Panc1 (cell line): ENCODE measurements around the gene CHP1. TPM values are rescaled to one million over a fixed set of nuclear protein-coding genes. Genes with fewer than 3 reads are reported as not detected.

Experiments
- ATAC-seq: fragments of 200-7000 bp; cut with Tn5 transposase; 2 replicates; pipeline ENCODE4 v1.9.1; 2020; ENCODE audit warnings: mild to moderate bottlenecking, moderate library complexity
- BruUV-seq: library from RNA; stranded (reverse); fragments of 400-500 nt; replicated peaks from 2 replicates; lab custom pipeline; 2021; lab: Mats Ljungman, UMichigan
- CTCF ChIA-PET: fragments of 300-600 bp; sonication (Branson Sonifier 250); formaldehyde crosslinking; loops from one replicate; lab custom pipeline; 2022; ENCODE audit warnings: antibody characterized with exemption; lab: Charles Lee
- POLR2A ChIA-PET: fragments of 300-600 bp; sonication (Branson Sonifier 250); formaldehyde crosslinking; loops from one replicate; lab custom pipeline; 2022; ENCODE audit warnings: antibody characterized with exemption; lab: Charles Lee
- DNase-seq: peaks from one replicate; pipeline ENCODE4 v3.0.0-alpha.2; 2010; ENCODE audit warnings: low read depth, low spot score
- H3K27ac ChIP-seq: 2 replicates; pipeline ENCODE4 v1.5.1; 2011; ENCODE audit warnings: mild to moderate bottlenecking, low read length, inconsistent platforms
- H3K27me3 ChIP-seq: fragments of 200-500 bp; sonication (Bioruptor generic); 2 replicates; pipeline ENCODE4 v1.6.0; 2014; ENCODE audit warnings: low read length, inconsistent platforms; ENCODE audit not compliant: control insufficient read depth, insufficient read depth
- H3K36me3 ChIP-seq: fragments of 200-500 bp; sonication (Bioruptor generic); 2 replicates; pipeline ENCODE4 v1.5.1; 2014; ENCODE audit warnings: inconsistent platforms, mild to moderate bottlenecking, low read length, moderate library complexity; ENCODE audit not compliant: control insufficient read depth, insufficient read depth
- H3K4me1 ChIP-seq: 2 replicates; pipeline ENCODE4 v1.5.1; 2011; ENCODE audit warnings: inconsistent platforms, mild to moderate bottlenecking, low read length, moderate library complexity; ENCODE audit not compliant: control insufficient read depth, insufficient read depth
- H3K4me3 ChIP-seq, 2 experiments: 2 replicates each; pipeline ENCODE4 v1.5.1; 2011 to 2012; ENCODE audit warnings: low read depth in 2 of 2, low read length in 2 of 2, mild to moderate bottlenecking in 2 of 2, inconsistent platforms in 1 of 2, moderate library complexity in 1 of 2
- H3K9me3 ChIP-seq: fragments of 200-500 bp; sonication (Bioruptor generic); 2 replicates; pipeline ENCODE4 v1.5.1; 2014; ENCODE audit warnings: low read depth, mild to moderate bottlenecking, inconsistent platforms, low read length, moderate library complexity; ENCODE audit not compliant: control insufficient read depth, insufficient read depth
- POLR2AphosphoS5 ChIP-seq: IDR thresholded peaks from 2 replicates; pipeline ENCODE4 v1.6.1; 2012; ENCODE audit warnings: mild to moderate bottlenecking, low read depth, low read length, moderate library complexity
- SIN3A ChIP-seq: IDR thresholded peaks from 2 replicates; pipeline ENCODE4 v1.6.1; 2012; ENCODE audit warnings: low read depth, mild to moderate bottlenecking, low read length, moderate library complexity, borderline replicate concordance; ENCODE audit not compliant: insufficient read depth
- TCF7L2 ChIP-seq: IDR thresholded peaks from 2 replicates; pipeline ENCODE4 v1.6.1; 2011; ENCODE audit warnings: mild to moderate bottlenecking, low read depth, low read length, inconsistent platforms
- in situ Hi-C: cut with HindIII; loops from 2 replicates; pipeline ENCODE4 v1.10.0; 2016; ENCODE audit warnings: low sequenced_read_pairs, low pct_unique_long_range_greater_than_20kb
- intact Hi-C: fragments of 100-400 bp; cut with micrococcal nuclease; formaldehyde crosslinking; loops from one replicate; pipeline ENCODE4 v1.10.0; 2022; ENCODE audit not compliant: unreplicated experiment
- total RNA-seq: library from RNA; stranded (reverse); gene quantifications from one replicate; pipeline ENCODE4 v1.2.1, GENCODE V29; 2021; ENCODE audit not compliant: unreplicated experiment
- TF ChIP-seq, protein P1 (sequence below): fragments of 450-650 bp; IDR thresholded peaks from 2 replicates; pipeline ENCODE4 v1.5.1; 2017; ENCODE audit warnings: mild to moderate bottlenecking
- TF ChIP-seq, protein P2 (sequence below), 2 experiments: IDR thresholded peaks; 2 replicates each; pipeline ENCODE4 v1.6.1; 2011 to 2012; ENCODE audit warnings: low read depth in 2 of 2, control low read depth in 1 of 2, low read length in 1 of 2, mild to moderate bottlenecking in 1 of 2, moderate library complexity in 1 of 2; ENCODE audit not compliant: insufficient read depth in 1 of 2

Gene CHP1
- total RNA-seq, 1 experiment from 2014 or later: 123 TPM

DNA sequence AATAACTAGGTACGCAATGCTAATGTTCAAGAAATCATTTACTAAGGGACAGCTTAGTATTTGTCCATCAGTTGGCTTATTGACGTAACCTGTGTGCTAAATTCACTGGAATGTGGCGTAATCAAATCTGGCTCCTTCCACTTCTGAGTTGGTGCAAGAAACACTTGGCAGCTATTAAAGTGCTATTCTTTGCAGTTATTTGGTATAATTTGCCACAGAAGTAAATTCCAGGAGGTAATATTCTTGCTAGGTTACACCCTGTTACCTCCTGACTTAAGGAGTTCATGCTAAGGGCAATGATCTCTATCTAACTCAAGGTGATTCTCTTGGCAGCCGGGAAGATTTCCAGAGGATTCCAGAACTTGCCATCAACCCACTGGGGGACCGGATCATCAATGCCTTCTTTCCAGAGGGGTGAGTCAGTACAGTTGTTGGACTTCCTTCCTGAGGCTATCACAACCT is 25.5 kb downstream of the CHP1 start:
- H3K36me3 ChIP-seq: peaks cover 6% of the 10 kb centered on the region; the same call in 1 of the 2 replicates
- in situ Hi-C loops (no loop called here), intact Hi-C loops (no loop called here)
- ChIA-PET CTCF (interaction anchor here (0.5 kb wide), 1 partner anchor 39 kb away, joined by 3 read pairs; no protein-coding TSS in a partner anchor), POLR2A (no interaction called here)
- no peak overlapping the region for H3K4me3 ChIP-seq
- no peaks in the 10 kb centered on the region for H3K27me3 ChIP-seq
- no peak for DNase-seq
- no peaks in the 10 kb centered on the region for H3K9me3 ChIP-seq
- BruUV-seq: no TSS peak
- peaks cover 4% of the 10 kb centered on the region; the same call in 1 of the 2 replicates for H3K4me1 ChIP-seq
- no peak for TF ChIP-seq POLR2AphosphoS5
- TF ChIP-seq SIN3A: no peak
- TF ChIP-seq, protein P1, sequence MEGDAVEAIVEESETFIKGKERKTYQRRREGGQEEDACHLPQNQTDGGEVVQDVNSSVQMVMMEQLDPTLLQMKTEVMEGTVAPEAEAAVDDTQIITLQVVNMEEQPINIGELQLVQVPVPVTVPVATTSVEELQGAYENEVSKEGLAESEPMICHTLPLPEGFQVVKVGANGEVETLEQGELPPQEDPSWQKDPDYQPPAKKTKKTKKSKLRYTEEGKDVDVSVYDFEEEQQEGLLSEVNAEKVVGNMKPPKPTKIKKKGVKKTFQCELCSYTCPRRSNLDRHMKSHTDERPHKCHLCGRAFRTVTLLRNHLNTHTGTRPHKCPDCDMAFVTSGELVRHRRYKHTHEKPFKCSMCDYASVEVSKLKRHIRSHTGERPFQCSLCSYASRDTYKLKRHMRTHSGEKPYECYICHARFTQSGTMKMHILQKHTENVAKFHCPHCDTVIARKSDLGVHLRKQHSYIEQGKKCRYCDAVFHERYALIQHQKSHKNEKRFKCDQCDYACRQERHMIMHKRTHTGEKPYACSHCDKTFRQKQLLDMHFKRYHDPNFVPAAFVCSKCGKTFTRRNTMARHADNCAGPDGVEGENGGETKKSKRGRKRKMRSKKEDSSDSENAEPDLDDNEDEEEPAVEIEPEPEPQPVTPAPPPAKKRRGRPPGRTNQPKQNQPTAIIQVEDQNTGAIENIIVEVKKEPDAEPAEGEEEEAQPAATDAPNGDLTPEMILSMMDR: no peak
- TF ChIP-seq, protein P2, sequence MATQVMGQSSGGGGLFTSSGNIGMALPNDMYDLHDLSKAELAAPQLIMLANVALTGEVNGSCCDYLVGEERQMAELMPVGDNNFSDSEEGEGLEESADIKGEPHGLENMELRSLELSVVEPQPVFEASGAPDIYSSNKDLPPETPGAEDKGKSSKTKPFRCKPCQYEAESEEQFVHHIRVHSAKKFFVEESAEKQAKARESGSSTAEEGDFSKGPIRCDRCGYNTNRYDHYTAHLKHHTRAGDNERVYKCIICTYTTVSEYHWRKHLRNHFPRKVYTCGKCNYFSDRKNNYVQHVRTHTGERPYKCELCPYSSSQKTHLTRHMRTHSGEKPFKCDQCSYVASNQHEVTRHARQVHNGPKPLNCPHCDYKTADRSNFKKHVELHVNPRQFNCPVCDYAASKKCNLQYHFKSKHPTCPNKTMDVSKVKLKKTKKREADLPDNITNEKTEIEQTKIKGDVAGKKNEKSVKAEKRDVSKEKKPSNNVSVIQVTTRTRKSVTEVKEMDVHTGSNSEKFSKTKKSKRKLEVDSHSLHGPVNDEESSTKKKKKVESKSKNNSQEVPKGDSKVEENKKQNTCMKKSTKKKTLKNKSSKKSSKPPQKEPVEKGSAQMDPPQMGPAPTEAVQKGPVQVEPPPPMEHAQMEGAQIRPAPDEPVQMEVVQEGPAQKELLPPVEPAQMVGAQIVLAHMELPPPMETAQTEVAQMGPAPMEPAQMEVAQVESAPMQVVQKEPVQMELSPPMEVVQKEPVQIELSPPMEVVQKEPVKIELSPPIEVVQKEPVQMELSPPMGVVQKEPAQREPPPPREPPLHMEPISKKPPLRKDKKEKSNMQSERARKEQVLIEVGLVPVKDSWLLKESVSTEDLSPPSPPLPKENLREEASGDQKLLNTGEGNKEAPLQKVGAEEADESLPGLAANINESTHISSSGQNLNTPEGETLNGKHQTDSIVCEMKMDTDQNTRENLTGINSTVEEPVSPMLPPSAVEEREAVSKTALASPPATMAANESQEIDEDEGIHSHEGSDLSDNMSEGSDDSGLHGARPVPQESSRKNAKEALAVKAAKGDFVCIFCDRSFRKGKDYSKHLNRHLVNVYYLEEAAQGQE (IDR thresholded peaks at IDR 0.05; ENCODE audit: insufficient read depth in 1 of 2, low read depth in 2 of 2, low read length in 1 of 2): no peak
- no peak for TF ChIP-seq TCF7L2
- no peak for ATAC-seq
- no peak overlapping the region for H3K27ac ChIP-seq

GRCh38 chr15:41258750-41259471 is 27.8 kb downstream of the CHP1 start:
- ChIA-PET CTCF (no interaction called here), POLR2A (no interaction called here)
- Histone ChIP-seq H3K4me1 (peaks cover 4% of the 10 kb centered on the region; the same call in 1 of the 2 replicates), H3K36me3 (peaks cover 6% of the 10 kb centered on the region), H3K9me3 (no peaks in the 10 kb centered on the region), H3K27ac (no peak overlapping the region), H3K4me3 (no peak overlapping the region), H3K27me3 (no peaks in the 10 kb centered on the region)
- no TSS peak for BruUV-seq
- ATAC-seq (no peak), DNase-seq (no peak)
- in situ Hi-C loops: no loop called here
- TF ChIP-seq POLR2AphosphoS5 (no peak), SIN3A (no peak), TCF7L2 (no peak)
- TF ChIP-seq, protein P1: no peak
- TF ChIP-seq, protein P2 (IDR thresholded peaks at IDR 0.05; ENCODE audit: insufficient read depth in 1 of 2, low read depth in 2 of 2, low read length in 1 of 2): no peak
- intact Hi-C loops: no loop called here
